ENCODE measurements around the gene MACROD2.
"Not testable (repeated sequence)": the region's sequence is repeated elsewhere in the genome, so short reads cannot be mapped to it uniquely, and the experiment has no call there.

The MACROD2 gene

DNA sequence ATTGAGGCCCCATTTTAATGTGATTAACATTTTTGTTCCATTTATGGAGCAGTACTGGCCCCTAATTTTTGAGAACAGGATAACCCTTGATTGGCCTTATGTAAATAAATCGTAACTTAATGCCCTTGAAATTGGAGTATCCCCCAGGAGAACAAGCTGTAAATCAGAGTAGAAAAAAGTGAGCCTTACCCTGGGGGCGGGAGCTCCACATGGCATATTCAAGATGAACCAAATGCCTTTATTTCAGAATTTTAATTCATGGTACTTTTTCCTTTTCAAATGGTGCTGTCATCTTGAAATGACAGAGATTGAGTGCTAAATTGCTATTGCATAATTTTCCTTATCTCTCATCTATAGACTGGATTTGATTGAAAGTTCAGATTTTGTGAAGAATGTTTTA, 1151.6 kb downstream of the MACROD2 start:
- no peak for DNase-seq

DNA sequence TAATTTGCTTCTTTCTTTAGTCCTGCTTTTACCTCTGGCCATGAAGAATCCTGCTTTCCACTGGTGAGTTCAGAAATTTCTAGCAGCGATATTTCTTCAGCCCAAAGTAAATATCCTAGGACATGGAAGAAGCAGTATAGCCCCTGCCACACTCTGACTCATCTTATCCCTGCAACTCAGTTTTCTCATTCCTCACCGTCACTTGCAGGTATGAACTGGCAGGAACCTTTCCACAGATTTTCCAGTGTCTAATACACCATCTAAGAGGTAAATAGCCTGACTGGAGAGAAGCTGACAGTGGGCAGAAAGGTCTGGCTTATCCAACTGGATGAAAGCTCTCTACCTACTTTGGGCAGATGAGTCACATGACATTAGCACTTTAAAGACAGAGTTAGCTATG, 1158.8 kb downstream of the MACROD2 start:
- DNase-seq = no peak

DNA sequence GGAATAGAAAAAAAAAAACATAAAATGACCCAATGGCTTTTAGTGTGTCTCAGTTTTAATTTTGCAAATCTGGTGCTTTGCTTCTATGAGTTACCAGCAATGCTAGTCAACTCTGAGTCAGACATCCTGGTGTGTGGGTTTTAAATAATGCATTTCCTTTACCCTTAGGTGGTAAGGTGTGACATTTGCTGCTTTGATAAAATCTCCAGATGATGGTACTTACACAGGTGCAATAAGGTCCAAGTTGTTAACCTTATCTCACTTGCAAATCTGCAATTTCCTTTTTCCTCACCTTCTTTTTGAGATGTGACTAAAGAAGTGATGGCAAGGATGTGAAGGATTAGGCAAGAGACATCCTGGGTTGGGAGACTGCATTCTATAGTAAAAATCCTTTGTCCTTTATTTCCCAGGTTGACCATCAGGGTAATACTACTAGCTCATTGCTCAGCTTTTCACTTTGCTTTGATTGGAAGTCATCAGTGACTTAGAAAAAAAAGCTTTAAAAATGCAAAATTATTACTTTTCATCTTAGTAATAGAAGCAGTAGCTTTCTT, 1160.6 kb downstream of the MACROD2 start:
- no peak for DNase-seq

DNA sequence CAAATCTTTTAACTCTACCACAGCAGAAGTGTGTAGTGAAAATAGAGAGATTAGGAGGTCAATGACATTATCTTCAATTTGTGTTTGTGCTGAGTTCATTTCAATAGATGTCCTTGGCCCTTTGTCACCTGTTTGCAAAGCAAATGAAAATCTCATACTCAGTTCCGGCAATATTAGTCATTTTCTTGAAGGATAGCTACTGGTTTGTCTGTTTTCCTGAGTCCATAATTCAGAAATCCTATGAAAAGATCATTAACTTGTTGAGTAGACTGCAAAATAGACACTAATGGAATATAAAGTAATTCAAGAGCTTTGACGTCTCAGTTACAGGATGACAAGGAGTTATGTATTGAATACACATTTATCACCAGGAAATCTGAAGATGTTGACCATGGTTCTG, 1163.2 kb downstream of the MACROD2 start:
- no peak for DNase-seq

DNA sequence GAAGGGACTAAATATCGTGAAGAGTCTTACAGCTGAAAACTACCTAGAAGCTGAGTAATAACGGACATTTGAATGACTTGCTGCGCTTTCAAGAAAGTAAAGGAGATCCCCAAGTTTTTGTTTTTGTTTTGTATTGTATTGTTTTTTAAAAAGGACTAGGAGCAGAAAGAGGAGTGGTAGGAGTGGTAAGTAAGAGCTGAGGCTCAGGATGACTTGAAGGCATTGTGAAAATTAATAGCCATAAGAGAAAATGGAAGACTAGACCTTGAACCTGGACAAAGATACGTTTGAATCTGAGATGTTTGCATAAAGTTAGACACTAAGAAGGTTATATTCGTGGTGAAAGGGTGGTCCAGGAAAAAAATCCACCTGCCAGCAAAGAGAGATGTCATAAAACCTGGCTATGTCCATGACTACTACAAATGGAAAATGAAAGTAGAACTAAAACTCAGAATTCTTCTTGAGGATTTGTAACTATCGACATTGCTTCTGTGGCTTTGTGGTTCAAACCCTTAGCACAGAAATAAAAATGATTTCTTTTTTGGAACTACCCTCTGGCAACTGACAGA, 1166.8 kb downstream of the MACROD2 start:
- DNase-seq = no peak

DNA sequence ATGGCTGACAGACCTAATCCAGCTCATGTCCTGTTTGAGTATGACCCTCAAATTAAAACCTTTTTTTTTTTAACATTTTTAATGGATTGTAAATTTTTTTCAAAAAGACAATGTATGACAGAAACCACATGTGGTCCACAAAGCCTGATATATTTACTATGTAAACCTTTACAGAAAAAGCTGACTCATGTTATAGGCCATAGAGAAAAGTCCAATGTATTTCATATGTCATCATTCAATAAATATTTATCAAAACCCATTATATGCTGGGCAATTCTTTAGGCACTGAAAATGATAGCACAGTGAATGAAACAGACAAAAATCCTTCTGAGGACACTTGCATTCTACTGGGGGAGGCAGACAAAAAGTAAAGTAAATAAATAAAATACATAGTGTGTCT, 1168.3 kb downstream of the MACROD2 start:
- DNase-seq = no peak

DNA sequence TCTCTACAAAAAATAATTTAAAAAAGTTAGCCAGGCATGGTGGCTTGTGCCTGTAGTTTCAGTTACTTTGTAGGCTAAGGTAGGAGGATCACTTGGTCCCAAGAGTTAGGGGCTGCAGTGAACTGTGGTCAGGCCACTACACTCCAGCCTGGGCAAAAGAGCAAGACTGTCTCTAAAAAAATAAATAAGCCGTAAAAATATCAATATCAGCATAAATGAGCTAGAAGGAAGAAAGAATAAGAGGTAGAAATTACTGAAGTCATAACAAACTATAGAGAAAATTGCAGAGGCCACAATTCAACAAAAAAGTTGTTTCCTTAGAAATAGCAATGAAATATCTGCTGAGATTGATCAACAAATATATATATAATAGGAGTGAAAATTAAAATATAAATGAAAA, 1169.4 kb downstream of the MACROD2 start:
- DNase-seq = no peak

DNA sequence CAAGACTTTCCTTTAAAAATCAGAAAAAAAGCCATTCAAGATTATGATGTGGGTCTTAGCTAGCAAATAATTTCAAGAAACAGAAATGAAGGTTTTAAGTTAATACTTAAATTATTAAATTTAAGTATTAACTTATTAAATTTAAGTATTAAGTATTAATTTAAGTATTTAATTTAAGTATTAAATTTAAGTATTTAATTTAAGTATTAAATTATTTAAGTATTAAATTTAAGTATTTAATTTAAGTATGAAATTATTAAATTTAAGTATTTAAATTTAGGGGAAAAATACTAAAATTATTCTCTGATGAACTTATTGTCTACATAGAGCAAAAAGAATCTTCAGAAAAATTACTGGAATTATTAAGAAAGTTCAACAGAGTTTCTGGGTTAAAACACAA, 1171.4 kb downstream of the MACROD2 start:
- no peak for DNase-seq

DNA sequence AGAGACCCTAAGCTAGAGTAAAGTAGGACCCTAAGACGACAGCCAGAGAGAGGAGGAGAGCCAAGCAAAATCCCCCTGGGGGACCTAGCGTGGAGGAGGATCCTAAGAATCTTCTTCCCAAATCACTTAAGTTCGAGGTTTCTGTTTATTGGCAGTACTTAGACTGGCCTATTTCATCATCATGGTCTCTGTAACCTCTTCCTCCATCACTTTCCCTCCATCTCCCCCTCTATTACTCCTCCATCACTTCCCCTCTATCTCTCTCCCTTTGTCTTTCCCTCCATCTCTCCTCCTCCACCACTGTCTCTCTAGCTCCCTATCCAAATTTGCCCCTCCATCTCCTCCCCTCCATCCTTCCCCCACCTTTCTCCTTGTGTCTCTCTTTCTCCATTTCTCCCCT, 1175.7 kb downstream of the MACROD2 start:
- no peak for DNase-seq

DNA sequence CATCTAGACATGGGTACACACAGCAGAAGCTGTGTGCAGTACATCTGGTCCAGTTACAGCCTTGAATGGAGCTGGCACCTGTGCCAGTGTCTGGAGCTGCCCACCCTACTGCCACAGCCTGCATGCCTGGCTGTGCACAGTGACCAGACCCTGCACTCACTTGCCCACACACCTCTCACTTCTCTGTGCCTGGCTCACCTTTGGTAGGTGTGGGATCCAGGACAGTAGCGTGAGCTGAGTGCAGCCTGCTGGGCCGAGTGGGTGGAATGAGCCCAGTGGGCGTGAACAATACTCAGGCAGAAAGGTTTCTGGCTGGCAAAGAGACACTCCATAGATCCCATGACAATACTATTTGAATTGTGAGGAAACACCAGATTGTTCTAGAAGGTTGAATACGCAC, 1181.6 kb downstream of the MACROD2 start:
- DNase-seq = no peak

DNA sequence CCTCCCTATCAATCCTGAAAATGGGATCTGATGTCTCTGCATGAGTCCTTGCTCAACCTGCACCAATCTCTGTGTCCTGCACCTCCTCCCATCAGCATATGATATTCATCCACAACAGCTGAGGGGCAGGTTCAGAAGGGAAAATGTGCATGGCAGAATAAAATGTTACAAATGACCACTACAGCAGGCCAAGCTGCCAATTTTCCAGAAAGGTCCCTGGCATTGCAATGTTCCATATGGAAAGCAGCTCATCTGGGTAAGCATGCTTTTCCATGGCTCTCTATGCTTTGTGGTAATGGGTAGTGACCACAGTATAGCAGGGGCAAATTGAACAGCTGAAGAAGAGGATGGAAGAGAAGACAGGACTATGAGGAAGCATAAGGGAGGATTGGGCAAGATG, 1183.3 kb downstream of the MACROD2 start:
- no peak for DNase-seq

DNA sequence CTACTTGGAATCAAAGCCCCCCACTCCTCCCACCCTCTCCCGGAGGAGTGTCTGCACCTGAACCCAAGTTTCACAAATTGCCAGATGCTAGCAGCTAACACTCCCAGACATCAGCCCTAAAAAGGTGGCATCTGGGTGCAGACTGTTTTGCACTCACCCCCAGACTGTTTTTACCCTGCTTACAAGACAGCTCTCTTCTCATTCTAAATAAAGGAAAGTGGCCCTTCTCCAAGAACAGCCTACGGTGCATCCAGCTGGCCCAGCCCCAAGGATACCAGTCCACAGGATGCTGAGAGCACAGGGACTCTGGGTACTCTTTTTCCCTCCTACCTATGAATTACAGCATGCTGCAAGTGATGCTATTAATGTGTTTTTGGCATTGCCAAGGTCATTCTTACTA, 1184.1 kb downstream of the MACROD2 start:
- DNase-seq = no peak

DNA sequence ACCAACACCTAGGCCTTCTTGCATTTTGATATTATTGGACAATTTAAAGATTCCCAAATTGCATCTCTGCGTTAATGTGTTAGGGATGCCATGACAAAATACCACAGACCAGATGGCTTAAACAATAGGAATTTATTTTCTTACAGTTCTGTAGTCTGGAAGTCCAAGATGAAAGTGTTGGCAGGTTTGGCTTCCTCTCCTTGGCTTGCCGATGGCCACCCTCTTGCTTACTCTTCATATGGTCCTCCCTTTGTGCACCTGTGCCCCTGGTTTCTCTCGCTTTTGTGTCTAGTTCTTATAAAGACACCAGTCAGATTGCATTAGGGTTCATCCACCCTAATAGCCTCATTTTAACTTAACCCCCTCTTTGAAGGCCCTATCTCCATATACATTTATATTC, 1184.5 kb downstream of the MACROD2 start:
- DNase-seq = no peak

DNA sequence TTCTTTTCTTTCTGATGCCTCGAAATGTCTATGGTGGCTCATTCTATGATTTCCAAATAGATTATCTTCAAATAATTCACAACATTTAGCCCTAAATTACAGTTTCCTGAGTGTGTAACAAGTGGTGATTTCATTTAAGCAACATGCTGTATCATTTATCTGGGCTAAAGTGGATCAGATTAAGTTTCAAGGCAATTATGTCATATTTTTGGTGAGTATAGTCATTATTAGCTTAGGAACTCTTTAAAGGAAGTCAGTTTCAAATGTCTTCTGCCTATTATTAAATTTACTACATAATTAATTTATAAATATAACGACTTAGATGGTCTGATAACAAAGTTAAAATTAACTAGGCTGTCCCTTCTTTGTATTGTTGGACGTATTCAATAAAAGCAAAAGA, 1190.0 kb downstream of the MACROD2 start:
- DNase-seq = no peak

DNA sequence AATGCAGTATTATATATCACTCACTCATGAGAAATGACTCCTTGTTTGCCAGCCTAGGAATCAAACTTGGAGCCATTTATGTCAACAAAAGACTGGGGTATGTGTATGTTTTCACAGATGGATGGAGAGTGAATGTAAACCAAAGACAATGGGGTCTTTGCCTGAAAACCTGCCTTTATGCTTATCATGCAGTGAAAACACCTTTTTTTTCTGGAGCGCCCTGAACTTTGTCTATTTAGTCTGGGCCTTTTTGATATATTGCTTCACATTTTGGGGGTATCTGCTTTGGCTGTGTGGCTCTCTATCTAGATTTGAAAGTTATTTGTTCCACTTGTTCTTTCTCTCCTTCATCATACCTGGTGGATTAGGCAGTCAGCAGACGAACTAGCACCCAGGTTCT, 1190.6 kb downstream of the MACROD2 start:
- DNase-seq = no peak

DNA sequence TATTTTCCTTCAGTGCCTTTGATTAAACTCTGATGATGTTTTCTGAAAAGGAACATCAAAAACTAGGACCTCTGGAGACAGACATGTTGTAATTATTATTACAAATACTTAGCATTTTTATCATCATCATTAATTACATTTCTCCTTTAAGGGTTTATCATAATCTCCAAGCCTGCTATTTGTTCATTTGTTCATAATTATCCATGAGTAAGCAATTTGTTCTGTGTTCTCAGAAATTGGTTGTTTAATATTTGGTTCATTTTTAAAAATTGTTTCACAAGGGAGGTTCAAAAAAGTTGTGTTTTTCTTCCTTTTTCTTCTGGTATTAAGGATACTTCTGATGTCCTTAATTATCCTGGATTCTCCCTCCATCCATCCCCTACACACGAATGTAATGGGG, 1192.3 kb downstream of the MACROD2 start:
- no peak for DNase-seq

DNA sequence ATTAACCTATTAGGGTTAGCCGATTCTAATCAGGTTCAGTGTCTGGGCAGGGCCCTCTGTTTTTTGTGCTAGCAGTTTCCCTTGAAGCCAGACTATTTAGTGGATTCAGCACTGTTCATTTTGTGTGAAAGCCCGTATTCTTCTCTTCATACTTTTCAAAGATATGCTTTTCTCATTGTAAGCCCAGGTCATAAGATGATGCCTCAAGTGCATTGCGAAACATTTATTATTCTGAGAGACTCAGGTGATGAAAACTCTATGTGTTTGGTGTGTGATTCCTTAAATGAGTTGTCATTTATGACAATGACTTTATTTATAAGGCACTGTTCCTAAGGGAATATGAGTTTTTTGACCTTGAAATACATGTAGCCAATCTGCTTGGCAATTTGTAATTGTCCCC, 1193.1 kb downstream of the MACROD2 start:
- DNase-seq = no peak

DNA sequence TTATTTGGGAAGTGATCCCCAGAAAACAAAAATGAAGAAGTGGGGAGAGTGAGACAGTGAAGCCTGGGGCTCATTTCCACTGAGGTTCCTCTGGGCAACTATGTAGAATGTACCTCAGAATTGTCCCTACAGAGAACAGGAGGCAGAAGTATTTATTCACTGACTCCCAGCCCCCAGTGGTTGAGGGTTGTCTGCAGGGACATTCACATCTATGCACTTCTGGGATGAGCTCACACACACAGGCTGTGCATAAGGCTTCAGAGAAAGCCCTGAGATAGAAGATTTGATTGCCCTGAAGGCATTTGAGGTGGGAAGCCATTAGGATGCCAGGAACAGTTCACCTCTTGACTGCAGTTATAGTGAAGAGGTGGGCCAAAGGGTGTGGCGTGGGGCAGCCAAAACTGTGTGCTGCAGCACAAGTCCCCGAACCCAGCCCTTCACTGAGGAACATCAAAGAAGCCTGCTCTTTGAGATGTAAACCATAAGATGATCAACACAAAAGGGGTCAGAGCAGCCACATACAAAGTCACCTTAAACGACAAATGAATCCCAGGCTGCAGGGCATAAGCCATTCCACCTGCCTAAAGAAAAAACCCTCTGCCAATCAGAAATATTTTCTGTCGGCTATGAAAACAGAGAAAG, 1195.9 kb downstream of the MACROD2 start:
- DNase-seq = no peak

DNA sequence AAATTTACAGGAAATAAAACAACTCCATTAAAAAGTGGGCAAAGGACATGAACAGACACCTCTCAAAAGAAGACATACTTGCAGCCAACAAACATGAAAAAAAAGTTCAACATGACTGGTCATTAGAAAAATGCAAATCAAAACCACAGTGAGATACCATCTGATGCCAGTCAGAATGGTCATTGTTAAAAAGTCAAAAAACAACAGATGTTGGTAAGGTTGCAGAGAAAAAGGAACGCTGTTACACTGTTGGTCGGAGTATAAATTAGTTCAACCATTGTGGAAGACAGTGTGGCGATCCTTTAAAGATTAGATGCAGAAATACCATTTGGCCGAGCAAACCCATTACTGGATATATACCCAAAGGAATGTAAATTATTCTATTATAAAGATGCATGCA, 1200.1 kb downstream of the MACROD2 start:
- DNase-seq = no peak

DNA sequence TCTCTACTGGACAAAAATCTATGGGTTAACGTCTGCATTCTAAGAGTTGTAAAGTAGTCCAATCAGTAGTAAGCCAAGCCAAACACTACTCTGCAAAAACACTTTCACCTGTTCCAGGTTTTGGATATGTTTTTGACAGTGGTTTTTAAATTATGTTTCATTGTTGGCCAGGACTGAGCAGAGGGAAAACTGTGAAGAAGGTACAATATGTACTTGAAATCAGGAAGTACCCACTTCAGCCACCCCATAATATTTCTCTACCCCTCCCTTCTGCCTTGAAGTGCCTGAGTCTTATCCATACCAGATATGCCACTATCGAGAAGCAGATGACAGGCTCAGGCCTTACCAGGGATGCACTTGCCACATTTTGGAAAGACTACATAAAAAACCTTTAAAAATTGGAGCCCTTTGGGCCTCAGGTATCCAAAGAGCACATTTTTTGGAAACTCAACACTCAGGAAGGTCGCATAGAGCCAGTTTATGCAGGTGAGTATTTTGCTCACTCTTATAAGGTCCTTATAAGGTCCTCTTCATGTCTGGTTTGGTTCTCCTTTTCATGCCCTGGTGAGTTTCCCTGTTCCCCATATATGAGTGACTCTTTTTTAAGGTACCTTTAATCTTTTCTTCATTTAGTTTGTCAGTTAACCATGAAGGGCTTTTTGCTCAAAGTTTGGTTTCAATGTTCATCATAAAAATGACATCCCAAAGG, 1201.4 kb downstream of the MACROD2 start:
- DNase-seq = no peak

DNA sequence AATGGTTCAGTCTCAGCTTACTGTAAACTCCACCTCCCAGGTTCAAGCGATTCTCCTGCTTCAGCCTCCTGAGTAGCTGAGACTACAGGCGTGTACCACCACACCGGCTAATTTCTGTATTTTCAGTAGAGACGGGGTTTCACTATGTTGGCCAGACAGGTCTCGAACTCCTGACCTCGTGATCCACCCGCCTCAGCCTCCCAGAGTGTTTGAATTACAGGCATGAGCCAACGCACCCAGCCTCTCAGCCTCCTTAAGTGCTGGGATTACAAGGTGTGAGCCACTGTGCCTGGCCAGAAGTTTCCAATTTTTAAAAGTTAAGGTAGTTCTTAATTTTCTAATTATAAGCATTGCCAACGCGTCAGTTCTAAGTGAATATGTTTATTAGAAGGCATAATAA, 1202.7 kb downstream of the MACROD2 start:
- DNase-seq = not testable (repeated sequence)

DNA sequence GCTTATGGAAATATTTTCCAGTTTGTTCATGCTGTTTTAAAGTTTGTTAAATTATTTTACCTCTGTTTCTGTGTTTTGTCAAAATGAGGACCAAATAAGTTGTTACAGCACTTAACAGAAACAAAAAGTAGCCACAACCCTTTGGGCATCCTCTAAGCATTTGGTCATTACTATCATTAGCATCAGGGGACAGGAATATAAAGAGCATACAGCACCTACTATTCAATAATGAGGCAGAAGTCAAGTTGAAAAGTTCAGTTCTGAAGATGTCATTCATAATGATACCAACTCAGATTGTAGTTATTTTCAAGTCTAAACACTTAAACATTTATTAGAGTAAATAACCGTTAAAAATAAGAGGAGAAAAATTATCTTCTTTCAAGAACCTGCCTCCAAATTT, 1204.4 kb downstream of the MACROD2 start:
- no peak for DNase-seq

DNA sequence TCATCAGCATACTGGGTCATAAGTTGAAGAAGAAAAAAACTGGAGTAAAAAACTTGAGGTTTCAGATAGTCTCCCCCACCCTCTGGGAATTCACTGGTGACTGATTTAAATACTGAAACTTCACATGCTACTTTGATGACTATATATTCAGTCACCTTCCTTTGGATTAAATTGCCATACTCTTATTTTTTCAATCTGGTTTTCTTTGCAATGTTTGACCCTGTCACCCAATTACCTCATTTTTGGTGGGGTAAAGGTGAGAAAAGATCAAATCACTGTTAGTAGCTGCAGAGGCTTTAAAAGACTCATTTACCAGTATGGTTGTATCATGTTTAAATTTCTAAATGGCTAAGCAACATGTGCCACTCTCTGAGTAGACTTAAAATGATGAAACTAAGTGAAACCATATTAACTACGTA, 1204.8 kb downstream of the MACROD2 start:
- no peak for DNase-seq

DNA sequence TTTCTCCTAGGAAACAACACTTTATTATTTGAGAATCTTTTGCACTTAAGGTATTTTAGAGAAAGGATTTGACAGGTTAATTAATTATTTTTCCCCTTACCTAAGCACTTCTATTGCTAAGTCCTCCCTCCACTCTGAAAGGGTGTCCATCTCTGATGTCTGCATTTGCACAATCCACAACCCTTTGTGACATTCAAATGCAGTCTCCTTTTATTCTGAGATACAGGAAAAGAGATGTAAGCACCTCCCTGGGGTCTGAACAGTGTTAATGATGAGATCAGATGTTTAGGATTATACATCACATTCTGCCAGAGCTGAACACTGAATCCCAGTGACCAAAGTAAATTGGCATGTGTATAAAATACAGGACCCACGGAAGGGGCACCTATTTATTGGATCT, 1206.3 kb downstream of the MACROD2 start:
- no peak for DNase-seq
